GM21528 (cell line): ENCODE data around the gene TBX6.
"Not testable (repeated sequence)": the region's sequence is repeated elsewhere in the genome, so short reads cannot be mapped to it uniquely, and the experiment has no call there.

Experiments used
- ATAC-seq: cut with Tn5 transposase; IDR thresholded peaks from one replicate; pipeline ENCODE4 v1.9.1; 2021; ENCODE audit warnings: mild to moderate bottlenecking, moderate library complexity; ENCODE audit not compliant: unreplicated experiment, low FRiP score

The TBX6 gene, protein sequence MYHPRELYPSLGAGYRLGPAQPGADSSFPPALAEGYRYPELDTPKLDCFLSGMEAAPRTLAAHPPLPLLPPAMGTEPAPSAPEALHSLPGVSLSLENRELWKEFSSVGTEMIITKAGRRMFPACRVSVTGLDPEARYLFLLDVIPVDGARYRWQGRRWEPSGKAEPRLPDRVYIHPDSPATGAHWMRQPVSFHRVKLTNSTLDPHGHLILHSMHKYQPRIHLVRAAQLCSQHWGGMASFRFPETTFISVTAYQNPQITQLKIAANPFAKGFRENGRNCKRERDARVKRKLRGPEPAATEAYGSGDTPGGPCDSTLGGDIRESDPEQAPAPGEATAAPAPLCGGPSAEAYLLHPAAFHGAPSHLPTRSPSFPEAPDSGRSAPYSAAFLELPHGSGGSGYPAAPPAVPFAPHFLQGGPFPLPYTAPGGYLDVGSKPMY

DNA sequence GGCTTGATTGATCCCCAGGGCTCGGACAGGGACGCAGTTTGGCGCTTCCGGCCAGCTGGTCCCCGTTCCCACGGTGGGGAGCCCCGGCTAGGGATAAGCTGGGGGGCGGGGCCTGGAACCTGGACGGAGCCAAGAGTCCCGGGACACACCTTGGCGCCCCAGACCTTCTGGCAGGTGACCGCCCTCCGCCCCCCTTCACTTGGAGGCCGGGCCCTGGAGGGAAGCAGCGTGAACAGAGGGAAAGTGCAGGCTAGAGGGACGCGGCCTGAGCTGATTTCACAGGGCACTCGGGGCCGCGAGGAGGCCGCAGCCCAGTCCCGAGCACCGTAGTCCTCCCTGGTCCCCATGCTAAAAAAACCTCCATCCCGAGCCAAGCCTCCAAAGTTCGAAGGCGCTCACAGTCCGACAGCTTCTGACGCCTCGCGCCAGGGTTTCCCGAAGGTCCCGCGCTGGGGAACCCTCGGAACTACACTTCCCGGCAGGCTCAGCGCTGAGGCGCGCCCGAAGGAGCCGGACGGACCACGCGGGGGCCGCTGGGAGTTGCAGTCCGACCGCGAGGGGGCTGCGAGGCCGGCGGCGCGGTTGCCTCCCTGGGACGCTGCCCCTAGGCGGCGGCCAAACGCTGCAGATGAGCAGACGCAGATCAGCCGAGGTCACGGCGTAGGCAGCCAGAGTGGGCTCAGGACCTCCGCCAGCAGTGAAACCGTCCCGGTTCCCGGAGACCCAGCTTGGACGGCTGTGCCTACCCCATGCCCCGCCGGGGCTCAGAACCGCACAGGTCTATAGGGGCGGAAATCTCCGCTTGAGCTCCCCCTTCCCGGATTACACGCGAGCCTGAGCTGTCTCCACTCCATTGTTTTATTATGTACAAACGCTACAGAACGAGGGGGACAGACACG lies at the start of gene TBX6:
Gene TBX6 (minus strand): TSS at position 451 of the 899 bp plus-strand sequence. CDS start 731 bp downstream, outside the sequence.
- peak; percentile 59 for ATAC-seq

DNA sequence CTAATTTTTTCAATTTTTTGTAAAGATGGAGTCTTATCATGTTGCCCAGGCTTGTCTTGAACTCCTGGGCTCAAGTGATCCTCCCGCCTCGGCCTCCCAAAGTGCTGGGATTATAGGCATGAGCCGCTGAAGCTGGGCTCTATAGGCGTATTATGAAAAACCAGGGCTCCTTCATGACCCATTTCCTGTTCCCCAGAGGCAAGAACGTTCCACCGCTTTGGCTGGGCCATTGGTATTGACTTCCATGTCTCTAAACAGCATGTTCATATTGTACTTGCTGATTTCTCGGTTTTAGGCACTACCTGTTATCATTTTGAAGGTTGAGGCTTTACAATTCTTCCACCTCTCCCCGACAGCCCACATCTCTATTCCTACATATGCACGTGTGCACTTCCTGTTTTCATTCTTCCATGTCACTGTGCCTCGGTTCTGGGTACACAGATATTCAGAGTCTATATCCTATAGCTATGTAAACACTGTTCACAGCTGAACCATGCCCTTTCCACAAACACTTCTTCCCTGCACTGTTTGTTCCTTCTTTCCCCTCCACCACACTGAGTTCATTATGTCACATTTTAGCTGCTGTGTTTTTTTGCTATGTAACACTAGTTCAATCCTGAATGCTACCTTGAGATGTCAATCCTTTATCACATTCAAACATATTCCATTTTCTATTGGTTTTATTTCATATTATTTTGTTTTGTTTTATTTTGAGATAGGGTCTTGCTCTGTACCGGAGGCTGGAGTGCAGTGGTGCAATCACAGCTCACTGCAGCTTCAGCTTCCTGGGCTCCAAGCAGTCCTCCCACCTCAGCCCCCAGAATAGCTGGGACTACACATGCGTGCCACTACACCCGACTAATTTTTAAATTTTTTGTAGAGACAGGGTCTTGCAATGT lies 48.1 kb upstream of the TBX6 start:
- ATAC-seq = no peak

DNA sequence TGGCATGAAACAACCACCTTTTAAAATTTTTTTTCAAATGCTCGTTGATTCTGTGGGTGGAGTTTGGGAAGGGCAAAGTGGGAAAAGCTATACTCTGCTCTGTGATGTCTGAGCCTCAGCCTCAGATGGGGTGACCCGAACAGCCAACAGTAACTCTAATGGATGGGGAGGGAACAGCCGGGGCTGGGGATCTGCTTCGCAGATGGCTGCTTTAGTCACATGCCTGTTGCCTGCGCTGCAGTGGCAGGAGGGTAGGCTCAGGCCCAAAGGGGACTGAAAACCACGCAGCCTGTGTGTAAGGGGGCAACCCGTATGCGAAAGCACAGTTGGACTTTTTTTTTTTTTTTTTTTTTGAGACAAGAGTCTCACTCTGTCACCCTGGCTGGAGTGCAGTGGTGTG lies 46.2 kb upstream of the TBX6 start:
- ATAC-seq = no peak

DNA sequence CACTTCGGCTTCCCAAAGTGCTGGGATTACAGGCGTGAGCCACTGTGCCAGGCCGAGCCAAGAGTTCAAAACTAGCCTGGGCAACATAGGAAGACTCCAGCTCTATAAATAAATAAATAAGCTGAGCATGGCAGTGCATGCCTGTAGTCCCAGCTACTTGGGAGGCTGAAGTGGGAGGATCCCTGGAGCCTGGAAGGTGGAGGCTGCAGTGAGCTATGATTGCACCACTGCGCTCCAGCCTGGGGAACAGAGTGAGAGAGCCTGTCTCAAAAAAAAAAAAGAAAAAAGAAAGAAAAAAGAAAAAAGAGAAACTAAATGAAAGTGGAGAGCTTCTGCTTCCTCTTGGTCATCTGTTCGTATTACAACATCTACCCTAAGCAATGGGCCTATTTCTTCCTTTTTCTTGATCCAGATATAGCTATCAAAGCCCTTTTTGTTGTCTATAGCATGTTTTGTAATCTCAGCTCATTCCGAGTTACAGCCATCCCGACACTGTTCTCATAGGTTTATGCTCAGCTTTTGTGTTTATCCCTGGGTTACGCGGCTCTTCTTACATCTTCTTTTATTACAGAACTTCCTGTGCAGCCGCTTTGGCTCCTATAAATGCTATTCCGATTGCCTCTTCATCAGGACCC lies 45.4 kb upstream of the TBX6 start:
- no peak for ATAC-seq

DNA sequence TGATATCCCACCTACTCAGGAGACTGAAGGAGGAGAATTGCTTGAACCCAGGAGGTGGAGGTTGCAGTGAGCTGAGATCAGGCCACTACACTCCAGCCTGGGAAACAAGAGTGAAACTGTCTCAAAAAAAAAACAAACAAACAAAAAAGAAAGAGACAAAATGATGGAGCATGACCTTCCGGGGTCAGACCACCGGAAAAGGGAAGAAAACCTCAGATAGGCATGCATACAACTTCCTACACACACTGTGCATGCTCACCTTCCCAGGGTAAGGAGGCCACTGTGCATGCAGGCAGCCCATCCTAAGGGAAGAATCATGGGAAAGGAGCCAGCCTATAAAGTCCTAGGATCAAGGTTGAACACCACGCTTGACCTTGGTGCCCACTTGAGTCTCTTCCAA lies 40.9 kb upstream of the TBX6 start:
- ATAC-seq = no peak

DNA sequence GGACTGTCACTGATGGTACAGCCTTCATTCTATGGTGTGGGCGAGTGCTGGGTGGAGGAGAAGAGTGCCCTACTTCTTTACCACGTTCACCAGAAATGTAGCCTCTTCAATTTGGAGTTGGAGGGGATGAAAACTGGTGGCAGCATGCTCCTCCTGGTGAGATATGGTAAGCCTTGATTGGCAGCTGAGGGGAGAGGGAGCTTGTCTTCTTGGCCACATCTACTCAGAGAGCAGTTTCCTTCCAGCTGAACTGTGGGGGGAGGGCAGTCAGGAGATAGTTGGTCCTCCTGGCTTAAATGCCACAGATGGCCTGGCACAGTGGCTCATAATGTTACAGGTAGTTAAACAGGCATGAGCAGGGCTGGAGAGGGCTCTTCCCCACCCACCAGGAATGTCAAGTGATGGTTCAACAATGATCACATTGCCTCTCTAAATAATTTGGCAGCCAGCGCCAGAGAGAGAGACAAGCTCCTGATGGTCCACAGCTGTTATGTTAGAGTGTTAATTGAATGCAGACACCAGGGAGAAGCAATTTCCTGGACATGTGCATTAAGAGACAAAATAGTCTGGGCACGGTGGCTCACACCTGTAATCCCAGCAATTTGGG lies 40.2 kb upstream of the TBX6 start:
- ATAC-seq = no peak

DNA sequence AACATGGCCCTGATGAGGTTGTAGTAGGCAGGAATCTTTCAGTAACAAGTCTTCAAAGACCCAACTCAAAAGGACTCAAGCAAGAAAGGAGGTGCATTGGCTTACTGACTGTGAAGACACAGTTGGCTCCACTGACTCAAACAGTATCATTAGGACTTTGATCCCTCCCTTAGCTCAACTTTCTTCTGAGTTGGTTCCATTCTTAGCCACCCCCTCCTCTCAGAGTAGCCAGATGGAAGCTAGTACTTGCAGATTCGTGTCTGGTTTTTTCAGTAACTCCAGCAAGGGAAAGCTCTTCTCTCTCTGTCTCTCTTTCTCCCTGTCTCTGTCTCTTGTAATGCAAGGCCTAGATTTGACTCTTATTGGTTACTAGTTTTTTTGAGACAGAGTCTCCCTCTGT lies 36.3 kb upstream of the TBX6 start:
- no peak for ATAC-seq

DNA sequence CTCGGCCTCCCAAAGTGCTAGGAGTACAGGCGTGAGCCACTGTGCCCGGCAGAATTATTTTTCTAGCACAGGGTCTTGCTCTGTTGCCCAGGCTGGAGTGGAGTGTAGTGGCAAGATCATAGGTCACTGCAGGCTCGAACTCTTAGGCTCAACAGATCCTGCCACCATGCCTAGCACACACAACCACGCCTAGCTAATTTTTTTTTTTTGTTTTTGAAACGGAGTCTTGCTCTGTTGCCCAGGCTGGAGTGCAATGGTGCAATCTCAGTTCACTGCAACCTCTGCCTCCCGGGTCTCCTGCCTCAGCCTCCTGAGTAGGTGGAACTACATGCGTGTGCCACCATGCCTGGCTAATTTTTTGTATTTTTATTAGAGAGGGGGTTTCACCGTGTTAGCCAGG lies 34.0 kb upstream of the TBX6 start:
- ATAC-seq = not testable (repeated sequence)

DNA sequence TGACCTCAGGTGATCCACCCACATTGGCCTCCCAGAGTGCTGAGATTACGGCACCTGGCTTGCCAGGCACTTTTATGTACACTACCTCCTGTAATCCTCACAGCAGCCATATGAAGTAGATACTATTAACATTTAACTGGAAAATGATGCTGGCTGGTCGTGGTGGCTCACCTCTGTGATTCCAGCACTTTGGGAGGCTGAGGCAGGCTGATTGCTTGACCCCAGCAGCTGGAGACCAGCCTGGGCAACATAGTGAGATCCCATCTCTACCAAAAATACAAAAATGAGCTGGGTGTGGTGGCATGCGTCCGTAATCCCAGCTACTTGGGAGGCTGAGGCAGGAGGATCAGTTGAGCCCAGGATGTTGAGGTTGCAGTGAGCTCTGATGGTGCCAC lies 33.3 kb upstream of the TBX6 start:
- no peak for ATAC-seq

DNA sequence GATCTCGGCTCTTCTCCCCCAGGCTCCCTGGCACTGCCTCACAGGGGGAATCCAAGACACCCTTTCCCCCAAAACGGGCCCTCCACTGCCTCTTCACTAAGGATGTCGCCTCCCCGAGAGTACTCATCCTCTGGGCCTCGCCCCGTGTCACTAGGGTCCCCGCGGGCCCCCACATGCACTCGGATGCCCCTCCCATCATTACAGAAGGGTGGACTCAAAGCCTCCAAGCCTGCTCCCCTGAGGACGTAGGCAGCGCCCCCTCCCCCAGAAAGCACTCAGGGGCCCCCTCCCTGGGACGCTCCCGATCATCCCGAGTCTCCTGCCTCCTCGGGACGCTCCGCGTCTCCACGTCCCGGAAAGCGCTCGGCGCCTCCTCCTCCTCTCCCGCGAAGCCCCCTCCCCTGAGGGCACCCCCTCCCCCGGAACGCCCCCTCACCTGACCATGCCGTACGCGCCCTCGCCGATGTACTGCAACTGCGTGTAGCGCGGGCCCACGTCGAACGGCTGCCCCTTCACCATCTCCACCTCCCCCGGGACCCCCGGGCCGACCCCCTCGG lies 31.0 kb upstream of the TBX6 start:
- no peak for ATAC-seq

DNA sequence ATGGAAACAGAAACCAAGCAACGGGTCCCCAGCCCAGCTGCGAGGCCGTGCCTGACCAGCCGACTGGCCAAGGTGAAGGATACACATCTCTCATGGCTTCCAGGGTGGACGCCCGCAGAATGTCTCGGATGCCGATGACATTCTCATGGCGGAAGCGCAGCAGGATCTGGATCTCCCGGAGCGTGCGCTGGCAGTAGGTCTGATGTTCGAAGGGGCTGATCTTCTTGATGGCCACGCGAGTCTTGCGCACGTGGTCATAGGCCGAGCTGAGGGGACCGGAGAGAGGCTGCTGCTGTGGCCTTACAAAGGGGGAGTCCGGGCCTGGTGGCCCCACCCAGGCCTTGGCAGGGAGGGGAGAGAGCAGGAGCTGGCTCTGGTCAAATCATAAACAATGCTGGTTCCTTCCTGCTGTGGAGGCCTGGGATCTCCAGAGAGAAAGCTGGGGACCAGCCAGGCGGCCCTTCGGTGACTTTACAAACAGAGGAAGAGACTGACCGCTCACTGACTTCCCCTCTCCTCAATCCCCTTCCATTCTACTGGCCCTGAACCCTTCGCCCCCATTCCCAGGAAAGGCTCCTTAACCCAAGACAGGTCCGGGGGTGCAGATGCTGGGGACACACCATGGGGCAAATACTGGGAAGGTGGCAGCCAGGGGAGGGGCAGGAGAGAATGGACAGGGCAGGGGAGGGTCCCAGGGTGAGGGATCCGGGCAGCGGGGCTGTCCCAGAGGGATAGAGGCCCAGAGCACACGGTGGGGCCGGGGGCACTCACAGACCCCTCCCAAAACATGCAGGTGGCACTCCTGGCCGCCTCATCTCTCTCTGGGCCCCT lies 30.2 kb upstream of the TBX6 start:
- no peak for ATAC-seq

DNA sequence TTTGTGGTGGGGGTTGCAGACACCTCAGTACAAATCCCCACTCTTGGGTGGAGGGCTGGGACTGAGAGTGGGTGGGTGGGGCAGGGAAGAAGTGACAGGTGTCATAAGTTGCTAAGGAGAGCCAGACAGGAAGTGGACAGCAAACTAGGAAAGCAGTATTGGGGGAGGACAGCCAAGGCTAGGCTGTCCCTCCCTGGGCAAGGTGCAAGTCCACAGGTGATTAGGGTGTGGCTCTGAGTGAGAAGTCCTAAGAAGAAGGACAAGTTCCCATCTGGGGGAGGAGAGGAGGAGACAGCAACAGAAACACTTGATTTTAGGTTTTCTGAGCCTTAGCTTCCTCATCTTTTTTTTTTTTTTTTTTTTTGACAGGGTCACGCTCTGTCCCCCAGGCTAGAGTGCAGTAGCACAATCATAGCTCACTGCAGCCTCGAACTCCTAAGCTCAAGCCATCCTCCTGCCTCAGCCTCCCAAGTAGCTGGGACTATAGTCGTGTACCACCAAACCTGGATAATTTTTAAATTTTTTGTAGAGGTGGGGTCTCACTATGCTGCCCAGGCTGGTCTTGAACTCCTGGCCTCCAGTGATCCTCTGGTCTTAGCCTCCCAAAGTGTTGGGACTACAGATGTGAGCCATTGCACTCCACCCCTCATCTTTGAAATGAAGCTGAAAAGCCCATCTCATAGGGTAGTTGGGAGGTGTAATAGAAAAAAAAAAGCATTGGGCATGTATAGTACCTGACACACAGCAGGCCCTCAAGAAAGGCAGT lies 28.8 kb upstream of the TBX6 start:
- ATAC-seq = no peak

DNA sequence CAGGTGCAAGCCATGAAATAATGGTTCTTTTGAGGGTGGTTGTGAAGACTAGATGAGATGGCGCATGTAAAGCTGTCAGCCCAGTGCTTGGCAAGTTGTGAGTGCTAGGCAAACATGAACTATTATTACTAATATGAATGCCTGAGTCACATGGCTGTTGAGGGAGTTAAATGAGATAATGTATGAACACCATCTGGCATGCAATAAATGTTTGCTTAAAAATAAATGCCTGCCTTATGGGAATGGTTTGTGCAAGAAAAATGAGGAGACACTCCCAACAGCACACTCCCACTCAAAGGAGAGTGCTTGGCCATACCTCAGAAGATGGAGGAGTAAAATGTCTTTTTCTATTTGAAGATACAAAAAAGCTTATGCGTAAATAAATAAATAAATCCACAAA lies 27.7 kb upstream of the TBX6 start:
- ATAC-seq = no peak

DNA sequence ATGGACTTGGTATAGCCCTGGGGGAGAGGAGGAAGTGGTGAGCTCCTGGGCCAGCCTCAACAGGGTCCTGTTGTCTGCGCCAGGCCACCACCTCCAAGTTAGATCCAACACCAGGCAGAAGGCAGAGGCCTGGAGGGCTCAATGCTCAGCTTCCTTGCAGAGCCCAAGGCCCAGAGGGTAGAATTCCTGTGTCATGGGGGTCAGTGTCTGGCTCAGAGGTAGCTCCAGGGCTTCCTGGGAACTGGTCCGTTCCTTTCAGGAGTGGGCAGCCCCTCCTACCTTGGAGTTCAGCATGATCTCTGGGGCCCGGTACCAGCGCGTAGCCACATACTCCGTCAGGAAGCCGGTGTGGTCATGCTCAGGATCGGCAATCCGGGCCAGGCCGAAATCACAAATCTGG lies 26.0 kb upstream of the TBX6 start:
- ATAC-seq = no peak

DNA sequence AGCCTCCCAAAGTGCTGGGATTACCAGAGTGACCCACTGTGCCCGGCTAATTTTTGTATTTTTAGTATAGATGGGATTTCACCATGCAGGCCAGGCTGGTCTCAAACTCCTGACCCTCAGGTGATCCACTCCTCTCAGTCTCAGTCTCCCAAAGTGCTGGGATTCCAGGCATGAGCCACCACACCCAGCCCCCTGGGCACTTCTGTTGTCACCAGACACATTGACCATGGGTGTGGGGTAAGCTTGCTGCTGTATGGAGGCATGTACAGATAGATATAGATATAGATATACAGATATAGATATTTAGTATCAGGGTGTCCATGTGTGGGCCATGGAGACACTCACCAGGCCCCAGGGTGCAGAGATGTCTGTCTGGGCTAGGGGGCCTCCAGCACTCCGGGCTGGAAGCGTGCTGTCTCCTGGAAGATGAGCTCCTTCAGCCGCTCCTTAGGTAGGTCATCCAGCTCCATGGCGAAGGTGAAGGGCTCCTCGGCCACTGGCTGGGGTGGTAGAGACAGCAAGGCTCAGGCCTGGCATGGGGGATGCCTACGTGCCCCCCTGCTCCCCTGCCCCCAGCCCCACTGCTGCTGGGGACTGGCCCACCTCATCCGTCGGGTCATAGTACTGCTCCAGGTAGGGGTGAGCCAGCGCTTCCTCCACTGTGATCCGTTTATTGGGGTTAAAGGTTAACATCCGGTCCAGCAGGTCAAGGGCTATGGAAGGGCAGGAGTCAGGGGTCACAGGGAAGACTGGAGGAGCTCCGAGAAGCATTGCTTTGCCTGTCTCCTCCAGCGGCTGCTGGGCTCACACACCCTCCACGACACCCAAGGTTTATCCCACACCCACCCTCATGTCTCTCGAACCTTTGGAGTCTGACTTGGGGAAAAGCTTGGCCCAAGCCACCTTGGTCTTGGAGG lies 24.8 kb upstream of the TBX6 start:
- ATAC-seq = no peak

DNA sequence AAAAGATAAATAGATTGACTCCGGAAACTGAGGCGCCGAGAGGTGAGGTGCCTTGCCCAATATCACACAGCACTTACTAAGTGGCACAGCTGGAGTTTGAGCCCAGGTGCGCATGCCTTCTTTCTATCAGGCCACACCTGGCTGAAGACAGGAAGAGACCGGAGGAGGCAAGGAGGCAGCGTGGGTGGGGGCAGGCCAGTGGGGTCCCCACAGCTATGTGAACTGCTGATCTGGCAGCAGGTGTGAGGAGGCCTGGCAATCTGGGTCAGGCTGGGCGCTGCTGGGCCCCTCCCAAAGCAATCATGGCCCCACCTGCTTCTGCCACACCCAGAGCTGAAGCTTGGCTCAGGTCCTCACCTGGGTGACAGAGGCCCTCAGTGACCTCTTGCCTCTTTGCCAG lies 23.5 kb upstream of the TBX6 start:
- ATAC-seq = no peak

DNA sequence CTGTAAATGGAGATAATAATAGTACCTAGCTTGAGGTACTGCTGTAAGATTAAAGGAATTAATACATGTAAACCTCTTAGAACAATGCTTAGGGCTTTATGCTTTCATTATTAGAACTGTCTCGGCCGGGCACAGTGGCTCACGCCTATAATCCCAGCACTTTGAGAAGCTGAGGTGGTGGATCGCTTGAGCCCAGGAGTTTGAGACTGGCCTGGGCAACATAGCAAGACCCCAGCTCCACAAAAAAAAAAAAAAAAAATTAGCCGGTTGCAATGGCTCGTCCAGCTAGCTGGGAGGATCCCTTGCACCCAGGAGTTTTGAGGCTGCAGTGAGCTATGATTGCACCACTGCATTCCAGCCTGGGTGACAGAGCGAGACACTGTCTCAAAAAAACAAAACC lies 23.1 kb upstream of the TBX6 start:
- ATAC-seq = not testable (repeated sequence)
